Kidney epithelial cell (primary cell): ENCODE measurements around the gene FBXW11. TPM values are rescaled to one million over a fixed set of nuclear protein-coding genes. Genes with fewer than 3 reads are reported as not detected.

Experiments
- DNase-seq: peaks from one replicate; pipeline ENCODE4 v3.0.0-alpha.2; 2010; ENCODE audit warnings: low read depth
- H3K27me3 ChIP-seq: 2 replicates; pipeline ENCODE4 v1.6.0; 2011; ENCODE audit warnings: low read length; ENCODE audit not compliant: control insufficient read depth, insufficient read depth
- H3K36me3 ChIP-seq: 2 replicates; pipeline ENCODE4 v1.5.1; 2011; ENCODE audit warnings: low read length; ENCODE audit not compliant: control insufficient read depth, insufficient read depth
- H3K4me3 ChIP-seq: 2 replicates; pipeline ENCODE4 v1.5.1; 2011; ENCODE audit warnings: low read depth, mild to moderate bottlenecking, control low read depth, low read length
- total RNA-seq: library from RNA; depleted of rRNA; stranded (reverse); fragments of >200 nt; gene quantifications from 2 replicates; pipeline ENCODE4 v1.2.3, GENCODE V29; 2015
- TF ChIP-seq, protein P1 (sequence below): IDR thresholded peaks from 2 replicates; pipeline ENCODE4 v1.5.1; 2011; ENCODE audit warnings: mild to moderate bottlenecking, moderate library complexity, low read length, control low read depth, inconsistent platforms; ENCODE audit not compliant: insufficient read depth, poor library complexity, severe bottlenecking

The FBXW11 gene
- total RNA-seq, 1 donor from 2014 or later = 75.1 TPM

DNA sequence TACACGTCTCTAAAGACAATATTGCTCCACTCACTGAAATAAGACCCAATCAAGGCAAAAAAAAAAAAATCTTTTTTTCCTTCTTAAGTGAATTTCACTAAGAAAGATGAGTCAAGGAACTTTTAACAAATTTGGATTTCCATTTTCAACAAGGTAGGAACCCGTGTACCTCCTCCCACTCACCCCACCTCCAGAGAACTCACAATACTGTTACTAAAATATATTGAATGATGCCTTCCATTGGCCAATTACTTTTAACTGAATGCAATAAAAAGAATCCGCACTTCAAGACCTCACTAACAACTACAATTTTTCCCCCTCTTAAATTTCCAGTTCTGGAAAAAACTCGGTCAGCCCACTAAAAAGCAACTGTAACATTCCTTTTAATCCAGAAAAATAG, 50.7 kb downstream of the FBXW11 start:
- no peak for DNase-seq
- Histone ChIP-seq H3K27me3 (no peaks in the 10 kb centered on the region), H3K36me3 (no peaks in the 10 kb centered on the region), H3K4me3 (no peak overlapping the region)
- TF ChIP-seq, protein P1, sequence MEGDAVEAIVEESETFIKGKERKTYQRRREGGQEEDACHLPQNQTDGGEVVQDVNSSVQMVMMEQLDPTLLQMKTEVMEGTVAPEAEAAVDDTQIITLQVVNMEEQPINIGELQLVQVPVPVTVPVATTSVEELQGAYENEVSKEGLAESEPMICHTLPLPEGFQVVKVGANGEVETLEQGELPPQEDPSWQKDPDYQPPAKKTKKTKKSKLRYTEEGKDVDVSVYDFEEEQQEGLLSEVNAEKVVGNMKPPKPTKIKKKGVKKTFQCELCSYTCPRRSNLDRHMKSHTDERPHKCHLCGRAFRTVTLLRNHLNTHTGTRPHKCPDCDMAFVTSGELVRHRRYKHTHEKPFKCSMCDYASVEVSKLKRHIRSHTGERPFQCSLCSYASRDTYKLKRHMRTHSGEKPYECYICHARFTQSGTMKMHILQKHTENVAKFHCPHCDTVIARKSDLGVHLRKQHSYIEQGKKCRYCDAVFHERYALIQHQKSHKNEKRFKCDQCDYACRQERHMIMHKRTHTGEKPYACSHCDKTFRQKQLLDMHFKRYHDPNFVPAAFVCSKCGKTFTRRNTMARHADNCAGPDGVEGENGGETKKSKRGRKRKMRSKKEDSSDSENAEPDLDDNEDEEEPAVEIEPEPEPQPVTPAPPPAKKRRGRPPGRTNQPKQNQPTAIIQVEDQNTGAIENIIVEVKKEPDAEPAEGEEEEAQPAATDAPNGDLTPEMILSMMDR = no peak

DNA sequence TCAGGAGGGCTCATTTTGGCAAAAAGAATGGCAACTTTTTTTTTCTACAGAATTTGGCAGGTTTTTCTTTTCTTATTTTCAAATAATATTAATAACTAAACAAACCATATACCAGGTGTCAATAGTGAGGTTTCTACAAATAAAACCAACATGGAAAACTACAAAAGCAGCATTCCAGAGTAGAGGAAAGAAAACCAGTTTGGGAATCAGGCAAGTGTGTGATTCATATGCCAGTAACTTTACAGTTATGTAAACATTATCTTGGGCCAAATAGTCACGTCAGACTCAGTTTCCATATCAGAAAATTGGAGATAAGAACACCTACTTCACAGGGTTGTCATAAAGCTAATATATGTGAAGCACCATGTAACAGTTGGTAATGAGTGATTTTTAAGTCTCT, 51.7 kb downstream of the FBXW11 start:
- Histone ChIP-seq H3K27me3 (no peaks in the 10 kb centered on the region), H3K4me3 (no peak overlapping the region), H3K36me3 (no peaks in the 10 kb centered on the region)
- TF ChIP-seq, protein P1 = no peak
- no peak for DNase-seq

DNA sequence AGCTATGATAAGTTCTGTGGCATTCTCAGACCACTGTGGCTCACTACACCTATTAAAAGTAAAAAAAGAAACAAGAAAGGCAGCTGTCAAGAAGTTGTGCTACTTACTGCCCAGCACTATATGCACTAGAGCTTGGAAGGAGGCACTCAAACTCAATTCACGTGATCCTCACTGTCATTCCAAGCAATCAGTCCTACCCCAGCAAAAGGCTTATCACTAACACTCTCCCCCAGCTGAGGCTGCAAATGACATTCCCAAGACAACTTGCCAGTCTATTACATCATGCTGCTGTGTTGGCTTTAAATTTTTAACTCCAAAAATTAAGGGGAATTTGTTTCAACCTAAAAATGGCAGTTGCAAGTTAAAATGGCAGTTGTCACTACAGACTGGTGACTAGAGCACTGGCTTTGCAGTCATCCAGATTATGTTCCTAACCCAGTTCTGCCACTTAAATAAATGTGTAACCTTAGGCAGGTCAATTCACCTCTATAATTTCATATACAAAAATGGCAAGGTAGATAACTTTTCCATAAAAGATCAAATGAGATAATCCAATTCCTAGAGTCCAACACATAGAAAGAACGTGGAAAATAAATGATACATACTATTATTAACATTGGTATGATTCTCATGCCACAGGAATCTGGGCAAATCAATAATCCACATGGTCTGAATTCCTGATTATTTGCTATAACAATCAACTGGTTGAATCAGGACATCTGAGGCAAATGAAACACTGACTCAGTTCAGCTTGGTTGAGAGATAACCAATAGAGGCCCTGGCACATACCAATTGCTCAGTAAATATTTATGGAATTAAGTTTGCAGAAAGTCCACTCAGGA, 52.4 kb downstream of the FBXW11 start:
- no peaks in the 10 kb centered on the region for H3K27me3 ChIP-seq
- TF ChIP-seq, protein P1 = no peak
- H3K36me3 ChIP-seq = no peaks in the 10 kb centered on the region
- no peak overlapping the region for H3K4me3 ChIP-seq
- no peak for DNase-seq

DNA sequence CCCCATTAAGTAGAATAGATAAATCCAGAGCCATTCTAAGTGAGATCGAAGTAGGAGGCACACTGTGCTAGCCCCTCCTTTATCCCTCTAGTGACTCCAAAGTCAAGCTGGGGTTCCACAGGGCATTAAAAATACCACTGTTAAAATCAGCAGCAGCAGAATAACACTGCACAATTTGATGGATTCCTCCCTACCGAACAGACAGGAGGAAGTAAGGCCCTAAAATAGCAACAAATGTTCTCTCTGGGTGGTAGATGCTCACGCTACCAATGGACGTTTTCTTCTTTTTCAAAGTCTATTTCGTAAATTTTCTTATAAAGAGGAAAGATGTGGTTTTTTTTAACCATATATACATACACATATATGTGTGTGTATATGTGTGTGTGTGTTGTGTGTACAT, 54.4 kb downstream of the FBXW11 start:
- Histone ChIP-seq H3K4me3 (no peak overlapping the region), H3K36me3 (no peaks in the 10 kb centered on the region), H3K27me3 (no peaks in the 10 kb centered on the region)
- TF ChIP-seq, protein P1 = no peak
- DNase-seq = no peak

DNA sequence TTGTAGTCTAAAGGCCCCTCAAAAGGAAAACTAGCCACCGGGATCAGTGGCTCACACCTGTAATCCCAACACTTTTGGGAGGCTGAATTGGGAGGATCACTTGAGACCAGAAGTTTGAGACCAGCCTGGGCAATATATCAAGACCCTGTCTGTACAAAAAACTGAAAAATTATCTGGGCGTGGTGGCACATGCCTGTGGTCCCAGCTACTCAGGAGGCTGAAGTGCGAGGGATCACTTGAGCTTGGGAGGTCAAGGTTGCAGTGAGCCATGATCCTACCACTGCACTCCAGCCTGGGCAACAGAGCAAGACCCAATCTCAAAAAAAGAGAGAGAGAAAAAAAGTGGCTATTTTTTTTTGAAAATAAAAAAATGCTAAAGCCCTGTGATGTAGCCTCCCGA, 55.2 kb downstream of the FBXW11 start:
- no peaks in the 10 kb centered on the region for H3K27me3 ChIP-seq
- TF ChIP-seq, protein P1 = no peak
- H3K36me3 ChIP-seq = no peaks in the 10 kb centered on the region
- DNase-seq = no peak
- no peak overlapping the region for H3K4me3 ChIP-seq
